ENCODE data around the gene AATK. TPM values are rescaled to one million over a fixed set of nuclear protein-coding genes. Genes with fewer than 3 reads are reported as not detected.
A peak's percentile ranks its signal among the peaks of the same experiment; 100 is the strongest.

The AATK gene, protein sequence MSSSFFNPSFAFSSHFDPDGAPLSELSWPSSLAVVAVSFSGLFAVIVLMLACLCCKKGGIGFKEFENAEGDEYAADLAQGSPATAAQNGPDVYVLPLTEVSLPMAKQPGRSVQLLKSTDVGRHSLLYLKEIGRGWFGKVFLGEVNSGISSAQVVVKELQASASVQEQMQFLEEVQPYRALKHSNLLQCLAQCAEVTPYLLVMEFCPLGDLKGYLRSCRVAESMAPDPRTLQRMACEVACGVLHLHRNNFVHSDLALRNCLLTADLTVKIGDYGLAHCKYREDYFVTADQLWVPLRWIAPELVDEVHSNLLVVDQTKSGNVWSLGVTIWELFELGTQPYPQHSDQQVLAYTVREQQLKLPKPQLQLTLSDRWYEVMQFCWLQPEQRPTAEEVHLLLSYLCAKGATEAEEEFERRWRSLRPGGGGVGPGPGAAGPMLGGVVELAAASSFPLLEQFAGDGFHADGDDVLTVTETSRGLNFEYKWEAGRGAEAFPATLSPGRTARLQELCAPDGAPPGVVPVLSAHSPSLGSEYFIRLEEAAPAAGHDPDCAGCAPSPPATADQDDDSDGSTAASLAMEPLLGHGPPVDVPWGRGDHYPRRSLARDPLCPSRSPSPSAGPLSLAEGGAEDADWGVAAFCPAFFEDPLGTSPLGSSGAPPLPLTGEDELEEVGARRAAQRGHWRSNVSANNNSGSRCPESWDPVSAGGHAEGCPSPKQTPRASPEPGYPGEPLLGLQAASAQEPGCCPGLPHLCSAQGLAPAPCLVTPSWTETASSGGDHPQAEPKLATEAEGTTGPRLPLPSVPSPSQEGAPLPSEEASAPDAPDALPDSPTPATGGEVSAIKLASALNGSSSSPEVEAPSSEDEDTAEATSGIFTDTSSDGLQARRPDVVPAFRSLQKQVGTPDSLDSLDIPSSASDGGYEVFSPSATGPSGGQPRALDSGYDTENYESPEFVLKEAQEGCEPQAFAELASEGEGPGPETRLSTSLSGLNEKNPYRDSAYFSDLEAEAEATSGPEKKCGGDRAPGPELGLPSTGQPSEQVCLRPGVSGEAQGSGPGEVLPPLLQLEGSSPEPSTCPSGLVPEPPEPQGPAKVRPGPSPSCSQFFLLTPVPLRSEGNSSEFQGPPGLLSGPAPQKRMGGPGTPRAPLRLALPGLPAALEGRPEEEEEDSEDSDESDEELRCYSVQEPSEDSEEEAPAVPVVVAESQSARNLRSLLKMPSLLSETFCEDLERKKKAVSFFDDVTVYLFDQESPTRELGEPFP (N-terminal part only)
- total RNA-seq = 12.5 TPM

DNA sequence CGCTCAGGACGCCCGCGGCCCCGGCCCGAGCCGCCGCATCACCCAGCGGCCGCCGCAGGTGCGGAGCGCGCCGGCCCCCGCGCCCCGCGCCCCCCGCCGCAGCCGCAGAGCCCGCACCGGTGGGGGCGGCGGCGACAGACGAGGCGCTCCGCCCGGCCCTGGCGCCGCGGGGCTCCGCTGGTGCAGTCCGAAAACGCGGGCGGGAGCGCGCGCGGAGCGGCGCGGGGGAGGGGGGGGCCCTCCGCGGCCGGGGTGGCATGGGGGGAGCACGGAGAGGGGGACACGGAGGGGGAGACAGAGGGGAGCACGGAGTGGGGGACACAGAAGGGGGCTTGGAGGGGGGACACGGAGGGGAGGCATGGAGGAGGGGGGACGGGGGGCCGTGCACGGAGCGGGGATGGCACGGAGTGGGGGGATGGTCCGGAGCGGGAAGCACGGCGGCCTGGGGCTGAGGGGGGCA lies at the start of gene AATK:
Gene AATK, minus strand, starts transcription at position 189 of the 460 bp plus-strand sequence. CDS start 229 bp downstream, outside the sequence.

DNA sequence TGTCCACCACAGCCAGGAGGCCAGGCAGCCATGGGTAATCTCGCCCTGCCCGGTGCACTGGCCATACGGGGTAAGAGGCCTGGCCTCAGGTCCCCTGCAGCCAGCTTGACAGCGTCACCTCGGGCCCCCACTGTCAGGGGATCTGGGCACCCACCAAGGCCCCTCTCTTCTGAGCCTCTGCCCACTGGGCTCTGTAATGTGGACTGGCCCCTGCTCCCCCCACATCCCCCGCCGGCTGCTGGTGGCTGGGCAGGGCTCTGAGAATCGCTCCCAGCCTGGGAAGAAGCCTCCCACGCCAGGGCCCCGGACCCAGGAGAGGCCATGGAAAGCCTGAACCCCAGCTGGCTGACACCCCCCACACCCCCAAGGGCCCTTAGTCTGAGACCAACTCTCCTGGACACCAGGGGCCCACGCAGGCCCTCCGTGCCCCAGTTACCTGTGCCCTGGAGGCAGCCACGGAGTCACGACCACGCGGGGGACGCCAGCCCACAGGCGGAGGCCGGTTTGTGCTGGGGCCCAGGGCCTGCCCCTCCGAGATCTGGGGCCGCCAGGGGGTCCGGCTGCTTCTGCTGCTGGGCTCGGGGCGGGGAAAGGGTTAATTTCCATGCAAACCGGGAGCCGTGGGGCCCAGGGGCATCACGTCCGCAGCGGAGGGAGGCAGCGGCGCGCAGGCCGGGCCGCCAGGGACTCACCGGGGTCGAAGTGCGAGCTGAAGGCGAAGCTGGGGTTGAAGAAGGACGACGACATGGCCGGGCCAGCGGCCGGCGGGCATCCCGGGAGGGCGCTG lies 582 bp downstream of the AATK start, which contains the start of gene PVALEF:
Gene PVALEF, plus strand, starts transcription at position 262 of the 787 bp plus-strand sequence. CDS start 15,720 bp downstream, outside the sequence.

Small RNA genes lying within 50 kb of the gene (small RNA-seq; reads per million reads assigned to genes)
- not detected for gene MIR1250 (ENCODE audit: low replicate concordance)
- gene MIR3065 (ENCODE audit: low replicate concordance) = 19.8 reads per million, percentile 92 among the genes with 10 or more reads in this experiment
- not detected for gene MIR657 (ENCODE audit: low replicate concordance)

Other genes starting within 250 kb of the AATK start
- 17.8 TPM for gene CHMP6, start 174.4 kb downstream of the AATK start, total RNA-seq
- 50.1 TPM for gene BAIAP2, start 131.1 kb downstream of the AATK start, total RNA-seq
- gene PVALEF, start 714 bp downstream of the AATK start, total RNA-seq = not detected
- gene CEP131, start 56.7 kb upstream of the AATK start, total RNA-seq = 17.2 TPM
- 19.7 TPM for gene TEPSIN, start 72.8 kb upstream of the AATK start, total RNA-seq
- 21.0 TPM for gene NDUFAF8, start 73.1 kb upstream of the AATK start, total RNA-seq
- 19.4 TPM for gene SLC38A10, start 129.1 kb upstream of the AATK start, total RNA-seq
- 31.3 TPM for gene BAHCC1, start 229.2 kb upstream of the AATK start, total RNA-seq